Loucy (cell line): Measurements from ENCODE around the gene ID3.

Source experiments
- EZH2phosphoT487 ChIP-seq: fragments of 200-600 bp; IDR thresholded peaks from 2 replicates; pipeline ENCODE4 v1.6.1; 2018; ENCODE audit warnings: antibody characterized with exemption, mild to moderate bottlenecking, moderate library complexity, borderline replicate concordance
- TF ChIP-seq, protein P1 (sequence below): fragments of 200-600 bp; sonication (generic); conservative IDR thresholded peaks from 2 replicates; pipeline ENCODE4 v1.5.1; 2014; ENCODE audit warnings: mild to moderate bottlenecking, antibody characterized with exemption, low read length

DNA sequence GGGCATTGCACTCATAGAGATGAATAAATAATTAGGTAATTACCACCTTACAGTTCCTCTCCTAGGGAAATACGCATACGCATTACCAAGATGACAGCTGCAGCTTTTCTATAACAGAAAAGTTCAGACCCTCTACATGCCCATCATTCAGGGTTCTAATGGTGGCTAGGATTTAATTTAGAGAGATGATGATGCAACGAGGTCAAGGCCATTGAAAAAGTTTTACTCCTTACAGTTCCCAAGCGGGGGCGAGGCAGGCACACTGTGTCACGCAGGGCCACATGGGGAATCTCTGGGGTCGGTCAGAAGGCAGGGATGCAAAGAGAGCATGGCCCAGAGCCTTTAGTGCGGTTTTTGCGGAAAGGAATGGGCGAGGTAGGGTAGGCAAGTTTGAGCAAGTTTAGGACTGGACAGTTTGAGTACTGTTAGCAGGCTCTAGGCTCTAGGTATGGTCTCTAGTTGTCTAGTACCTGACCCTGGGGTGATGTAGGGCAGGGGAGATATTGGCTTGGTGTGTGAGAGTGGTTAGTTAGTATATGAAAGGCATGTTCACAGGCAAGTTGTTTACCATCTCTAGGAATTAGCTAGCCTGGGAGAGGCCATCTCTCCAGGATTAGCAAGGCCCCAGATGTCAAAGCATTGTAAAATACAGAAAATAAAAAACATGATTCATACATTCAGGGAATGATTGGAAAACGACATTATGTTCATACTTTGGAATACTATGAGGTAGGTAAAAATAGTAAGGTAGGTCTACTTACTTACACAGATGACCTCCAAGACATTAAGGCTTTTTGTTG is 29.6 kb upstream of the ID3 start:
- TF ChIP-seq, protein P1, sequence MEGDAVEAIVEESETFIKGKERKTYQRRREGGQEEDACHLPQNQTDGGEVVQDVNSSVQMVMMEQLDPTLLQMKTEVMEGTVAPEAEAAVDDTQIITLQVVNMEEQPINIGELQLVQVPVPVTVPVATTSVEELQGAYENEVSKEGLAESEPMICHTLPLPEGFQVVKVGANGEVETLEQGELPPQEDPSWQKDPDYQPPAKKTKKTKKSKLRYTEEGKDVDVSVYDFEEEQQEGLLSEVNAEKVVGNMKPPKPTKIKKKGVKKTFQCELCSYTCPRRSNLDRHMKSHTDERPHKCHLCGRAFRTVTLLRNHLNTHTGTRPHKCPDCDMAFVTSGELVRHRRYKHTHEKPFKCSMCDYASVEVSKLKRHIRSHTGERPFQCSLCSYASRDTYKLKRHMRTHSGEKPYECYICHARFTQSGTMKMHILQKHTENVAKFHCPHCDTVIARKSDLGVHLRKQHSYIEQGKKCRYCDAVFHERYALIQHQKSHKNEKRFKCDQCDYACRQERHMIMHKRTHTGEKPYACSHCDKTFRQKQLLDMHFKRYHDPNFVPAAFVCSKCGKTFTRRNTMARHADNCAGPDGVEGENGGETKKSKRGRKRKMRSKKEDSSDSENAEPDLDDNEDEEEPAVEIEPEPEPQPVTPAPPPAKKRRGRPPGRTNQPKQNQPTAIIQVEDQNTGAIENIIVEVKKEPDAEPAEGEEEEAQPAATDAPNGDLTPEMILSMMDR: no peak
- no peak for TF ChIP-seq EZH2phosphoT487
